ENCODE data around the gene PVALEF. TPM values are rescaled to one million over a fixed set of nuclear protein-coding genes. Genes with fewer than 3 reads are reported as not detected.

Gene PVALEF
- not detected for total RNA-seq (2021; ENCODE audit: unreplicated experiment)
- not detected for polyA plus RNA-seq (2012; ENCODE audit: insufficient read length)
- percentile 21 among the genes with signal in this experiment for Bru-seq, nascent RNA
- percentile 24 among the genes with signal in this experiment for BruChase-seq, experiment 1, labeled RNA remaining after a 2-hour chase
- percentile 23 among the genes with signal in this experiment for BruChase-seq, experiment 2, labeled RNA remaining after a 6-hour chase
- long read RNA-seq, partial matches to known transcripts: 0 of 1 reads
- long read RNA-seq, other reads (novel, unspliced or antisense): 1 of 1 reads

DNA sequence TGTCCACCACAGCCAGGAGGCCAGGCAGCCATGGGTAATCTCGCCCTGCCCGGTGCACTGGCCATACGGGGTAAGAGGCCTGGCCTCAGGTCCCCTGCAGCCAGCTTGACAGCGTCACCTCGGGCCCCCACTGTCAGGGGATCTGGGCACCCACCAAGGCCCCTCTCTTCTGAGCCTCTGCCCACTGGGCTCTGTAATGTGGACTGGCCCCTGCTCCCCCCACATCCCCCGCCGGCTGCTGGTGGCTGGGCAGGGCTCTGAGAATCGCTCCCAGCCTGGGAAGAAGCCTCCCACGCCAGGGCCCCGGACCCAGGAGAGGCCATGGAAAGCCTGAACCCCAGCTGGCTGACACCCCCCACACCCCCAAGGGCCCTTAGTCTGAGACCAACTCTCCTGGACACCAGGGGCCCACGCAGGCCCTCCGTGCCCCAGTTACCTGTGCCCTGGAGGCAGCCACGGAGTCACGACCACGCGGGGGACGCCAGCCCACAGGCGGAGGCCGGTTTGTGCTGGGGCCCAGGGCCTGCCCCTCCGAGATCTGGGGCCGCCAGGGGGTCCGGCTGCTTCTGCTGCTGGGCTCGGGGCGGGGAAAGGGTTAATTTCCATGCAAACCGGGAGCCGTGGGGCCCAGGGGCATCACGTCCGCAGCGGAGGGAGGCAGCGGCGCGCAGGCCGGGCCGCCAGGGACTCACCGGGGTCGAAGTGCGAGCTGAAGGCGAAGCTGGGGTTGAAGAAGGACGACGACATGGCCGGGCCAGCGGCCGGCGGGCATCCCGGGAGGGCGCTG is at the start of gene PVALEF:
Gene PVALEF (plus strand): TSS at position 262 of the 787 bp plus-strand sequence. CDS start 15,720 bp downstream, outside the sequence.
- intact Hi-C loops (cut with micrococcal nuclease; ENCODE audit: unreplicated experiment): no loop called here
- DNase-seq (ENCODE audit: low read depth, low spot score) (no peak), ATAC-seq (peak; percentile 61)
- in situ Hi-C loops (cut with HindIII; ENCODE audit: low pct_unique_long_range_greater_than_20kb, low sequenced_read_pairs): no loop called here
- POLR2A ChIA-PET: no interaction called here
- TF ChIP-seq POLR2AphosphoS5 (IDR thresholded peaks at IDR 0.05; ENCODE audit: low read depth, low read length) (no peak), TCF7L2 (IDR thresholded peaks at IDR 0.05; ENCODE audit: low read depth, low read length) (no peak), SIN3A (IDR thresholded peaks at IDR 0.05; ENCODE audit: borderline replicate concordance, insufficient read depth, low read depth, low read length) (no peak), REST (IDR thresholded peaks at IDR 0.05; ENCODE audit: insufficient read depth in 1 of 2, low read depth in 2 of 2, low read length in 1 of 2) (no peak)
- TF ChIP-seq, protein P1, sequence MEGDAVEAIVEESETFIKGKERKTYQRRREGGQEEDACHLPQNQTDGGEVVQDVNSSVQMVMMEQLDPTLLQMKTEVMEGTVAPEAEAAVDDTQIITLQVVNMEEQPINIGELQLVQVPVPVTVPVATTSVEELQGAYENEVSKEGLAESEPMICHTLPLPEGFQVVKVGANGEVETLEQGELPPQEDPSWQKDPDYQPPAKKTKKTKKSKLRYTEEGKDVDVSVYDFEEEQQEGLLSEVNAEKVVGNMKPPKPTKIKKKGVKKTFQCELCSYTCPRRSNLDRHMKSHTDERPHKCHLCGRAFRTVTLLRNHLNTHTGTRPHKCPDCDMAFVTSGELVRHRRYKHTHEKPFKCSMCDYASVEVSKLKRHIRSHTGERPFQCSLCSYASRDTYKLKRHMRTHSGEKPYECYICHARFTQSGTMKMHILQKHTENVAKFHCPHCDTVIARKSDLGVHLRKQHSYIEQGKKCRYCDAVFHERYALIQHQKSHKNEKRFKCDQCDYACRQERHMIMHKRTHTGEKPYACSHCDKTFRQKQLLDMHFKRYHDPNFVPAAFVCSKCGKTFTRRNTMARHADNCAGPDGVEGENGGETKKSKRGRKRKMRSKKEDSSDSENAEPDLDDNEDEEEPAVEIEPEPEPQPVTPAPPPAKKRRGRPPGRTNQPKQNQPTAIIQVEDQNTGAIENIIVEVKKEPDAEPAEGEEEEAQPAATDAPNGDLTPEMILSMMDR (IDR thresholded peaks at IDR 0.05): no peak
- BruUV-seq (replicated peaks): no TSS peak
- Histone ChIP-seq H3K4me1 (ENCODE audit: control insufficient read depth, insufficient read depth, low read length) (peaks cover 16% of the 10 kb centered on the region), H3K4me3 (ENCODE audit: low read depth in 2 of 2, low read length in 2 of 2) (peak within 1 kb of the TSS; percentile 35 to 51), H3K27ac (ENCODE audit: low read length) (peak within 1 kb of the TSS; percentile 45), H3K27me3 (ENCODE audit: control insufficient read depth, insufficient read depth, low read length) (no peaks in the 10 kb centered on the region), H3K9me3 (ENCODE audit: control insufficient read depth, insufficient read depth, low read depth, low read length) (no peaks in the 10 kb centered on the region), H3K36me3 (ENCODE audit: control insufficient read depth, insufficient read depth, low read length) (no peaks in the 10 kb centered on the region)
- CTCF ChIA-PET: interaction anchor here (0.6 kb wide), 1 partner anchor 171 kb away, joined by 3 read pairs; no protein-coding TSS in a partner anchor

DNA sequence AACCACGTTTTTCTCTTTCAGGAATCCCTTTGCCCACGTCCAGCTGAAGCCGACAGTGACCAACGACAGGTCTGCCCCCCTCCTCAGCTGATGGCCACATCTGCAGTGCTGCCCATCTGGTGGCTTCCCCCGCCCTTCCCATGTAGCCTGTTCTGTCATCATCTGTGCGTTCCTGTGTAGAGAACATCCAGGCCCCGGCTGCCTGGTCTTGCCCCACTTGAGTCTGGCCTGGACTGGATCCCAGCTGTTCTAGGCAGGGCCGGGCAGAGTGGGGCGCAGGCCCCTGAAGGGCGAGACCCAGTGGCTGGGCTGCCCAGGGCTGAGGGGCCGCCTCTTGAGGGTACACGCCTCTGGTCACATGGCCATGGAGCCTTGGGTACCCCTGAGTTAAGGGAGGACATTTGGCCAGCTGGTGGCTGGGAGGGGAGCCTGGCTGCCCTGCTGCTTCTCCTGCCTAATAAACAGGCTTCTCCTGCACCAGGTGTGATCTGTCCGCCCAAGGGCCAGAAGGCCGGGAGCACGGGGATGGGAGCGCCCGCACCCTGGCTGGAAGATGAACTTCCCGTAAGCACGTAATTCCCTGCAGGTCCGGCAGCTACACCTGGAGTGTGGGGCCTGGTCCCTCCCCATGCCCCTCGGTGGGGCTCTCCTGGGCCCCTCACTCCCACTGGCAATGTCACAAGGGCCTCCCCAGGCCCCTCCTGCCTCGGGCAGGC is 49.4 kb upstream of the PVALEF start:
- BruUV-seq (replicated peaks): no TSS peak
- ATAC-seq: no peak
- ChIA-PET POLR2A (no interaction called here), CTCF (interaction anchor here (1.3 kb wide), 1 partner anchor 18 kb away, joined by 4 read pairs; no protein-coding TSS in a partner anchor)
- Histone ChIP-seq H3K27me3 (ENCODE audit: control insufficient read depth, insufficient read depth, low read length) (no peaks in the 10 kb centered on the region), H3K27ac (ENCODE audit: low read length) (no peak overlapping the region), H3K9me3 (ENCODE audit: control insufficient read depth, insufficient read depth, low read depth, low read length) (no peaks in the 10 kb centered on the region), H3K4me1 (ENCODE audit: control insufficient read depth, insufficient read depth, low read length) (peaks cover 34% of the 10 kb centered on the region), H3K4me3 (ENCODE audit: low read depth in 2 of 2, low read length in 2 of 2) (no peak overlapping the region), H3K36me3 (ENCODE audit: control insufficient read depth, insufficient read depth, low read length) (no peaks in the 10 kb centered on the region)
- intact Hi-C loops (cut with micrococcal nuclease; ENCODE audit: unreplicated experiment) (no loop called here), in situ Hi-C loops (cut with HindIII; ENCODE audit: low pct_unique_long_range_greater_than_20kb, low sequenced_read_pairs) (no loop called here)
- no peak for DNase-seq (ENCODE audit: low read depth, low spot score)
- TF ChIP-seq TCF7L2 (IDR thresholded peaks at IDR 0.05; ENCODE audit: low read depth, low read length) (no peak), POLR2AphosphoS5 (IDR thresholded peaks at IDR 0.05; ENCODE audit: low read depth, low read length) (no peak), REST (IDR thresholded peaks at IDR 0.05; ENCODE audit: insufficient read depth in 1 of 2, low read depth in 2 of 2, low read length in 1 of 2) (no peak), SIN3A (IDR thresholded peaks at IDR 0.05; ENCODE audit: borderline replicate concordance, insufficient read depth, low read depth, low read length) (no peak)
- TF ChIP-seq, protein P1 (IDR thresholded peaks at IDR 0.05): no peak

All from Panc1 (cell line).